Psoas muscle (tissue), 8 donors: Measurements from ENCODE around the gene LOXL1. TPM values are rescaled to one million over a fixed set of nuclear protein-coding genes. Genes with fewer than 3 reads are reported as not detected.

Experiments used
- ATAC-seq, 4 donors: fragments of 200-7000 bp; cut with Tn5 transposase; one replicate each; pipeline ENCODE4 v1.9.1; 2020; ENCODE audit warnings: moderate library complexity in 3 of 4, mild to moderate bottlenecking in 2 of 4
- DNase-seq, 2 donors: peaks; one replicate each; pipeline ENCODE4 v3.0.0-alpha.2; 2020
- H3K27ac ChIP-seq: fragments of 200-600 bp; one replicate; pipeline ENCODE4 v1.8.0; 2022
- H3K27me3 ChIP-seq, 3 donors: fragments of 200-600 bp in 1 of 3; one replicate each; pipeline versions ENCODE4 v1.6.1 to v1.8.0; 2013 to 2022; ENCODE audit warnings: low read length in 2 of 3, mild to moderate bottlenecking in 2 of 3, moderate library complexity in 1 of 3; ENCODE audit not compliant: insufficient read depth in 3 of 3
- H3K36me3 ChIP-seq, 2 donors: fragments of 200-600 bp in 1 of 2; one replicate each; pipeline versions ENCODE4 v1.6.1 to v1.8.0; 2013 to 2022; ENCODE audit warnings: low read depth in 1 of 2, mild to moderate bottlenecking in 1 of 2, moderate library complexity in 1 of 2; ENCODE audit not compliant: insufficient read depth in 1 of 2
- H3K4me1 ChIP-seq: fragments of 200-600 bp; one replicate; pipeline ENCODE4 v1.8.0; 2022
- H3K4me3 ChIP-seq: fragments of 200-600 bp; one replicate; pipeline ENCODE4 v1.8.0; 2022; ENCODE audit warnings: mild to moderate bottlenecking
- H3K9me3 ChIP-seq: fragments of 200-600 bp; one replicate; pipeline ENCODE4 v1.8.0; 2022
- CTCF ChIP-seq: fragments of 200-600 bp; IDR thresholded peaks from one replicate; pipeline ENCODE4 v1.8.0; 2022; ENCODE audit warnings: antibody characterized with exemption
- WGBS, 3 donors: extraction: QIAGEN DNeasy Blood & Tissue Kit; methylation state at CpG; one replicate each; pipeline versions ENCODE4 v1.1.6 to v1.1.7; 2013; 5-methylcytosine and 5-hydroxymethylcytosine counted together
- intact Hi-C, 2 donors: fragments of 100-400 bp; cut with DNase I; formaldehyde crosslinking; loops; one replicate each; pipeline versions ENCODE4 v1.11.0 to v1.14.2; 2022
- polyA plus RNA-seq, 3 donors: library from polyadenylated mRNA; stranded (reverse); fragments of 200-250 nt; gene quantifications; one replicate each; pipeline ENCODE4 v1.2.3, GENCODE V29; 2013
- total RNA-seq, 4 donors: library from RNA; stranded (reverse); fragmentation: NEBNext Ultra II Directional in 2 of 4; extraction: Animal tissue kit (Norgen Biotek cat#: 25700) in 2 of 4; gene quantifications; one replicate each; pipeline versions ENCODE4 v1.2.1 to v1.2.4, GENCODE V29; 2021 to 2023
- donor health status: healthy with polysubstance abuse.
- donor health status: DM: no; HTN: no; CAD: no; lungs with moderate emphysema.
- donor health status: Bipolar disorder and iron deficiency.
- donor health status: healthy.
- donor health status: DM: yes; HTN: yes; CAD: no.
- donor health status: DM: no; HTN: no; CAD: no.
- donor health status: DM: no; HTN: no; CAD: no.
- donor health status: DM: yes; HTN: yes; CAD: no.

LOXL1 gene
- total and polyA plus RNA-seq, 7 donors, result 1.6 to 8.7 (median 5.1) TPM

DNA sequence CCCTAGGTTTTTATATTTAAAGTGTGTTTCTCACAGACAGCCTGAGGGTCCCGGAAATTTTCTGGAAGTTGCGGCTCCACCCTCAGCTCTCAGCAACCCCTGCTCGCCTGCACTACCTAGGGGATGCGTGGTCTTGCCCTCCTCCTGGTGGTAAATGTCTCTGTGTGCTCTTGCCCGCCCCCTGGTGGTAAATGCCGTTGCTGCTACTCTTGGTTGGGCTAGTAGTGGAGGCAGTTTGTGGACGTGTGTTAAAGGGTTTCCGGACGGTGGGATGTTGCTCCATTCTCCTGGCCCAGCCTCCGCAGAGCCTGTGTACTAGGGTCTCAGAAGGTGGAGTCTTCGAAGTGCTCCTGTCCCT lies 38.5 kb downstream of the LOXL1 start:
- DNase-seq, result peak; percentile 84 to 87
- 10 to 18% (median 13%) methylated on average over 11 of the region's 11 CpGs for WGBS, 3 donors

GRCh38 chr15:73965094-73965757 lies 39.0 kb downstream of the LOXL1 start:
- 38 to 45% (median 39%) methylated on average over 13 of the region's 13 CpGs for WGBS, 3 donors
- H3K4me1 ChIP-seq, result no peaks in the 10 kb centered on the region
- H3K9me3 ChIP-seq, result no peaks in the 10 kb centered on the region
- H3K4me3 ChIP-seq, result no peak overlapping the region
- no peak for TF ChIP-seq CTCF
- H3K36me3 ChIP-seq, result no peaks in the 10 kb centered on the region
- H3K27me3 ChIP-seq, result no peaks in the 10 kb centered on the region
- intact Hi-C loops, result loop anchor here in 1 of 2 donors (2.0 to 5.0 kb wide), 3 partner anchors 14 to 347 kb away; no protein-coding TSS in a partner anchor
- H3K27ac ChIP-seq, result no peak overlapping the region
- ATAC-seq, result peak in 2 of 4 donors; percentile 10 to 29
- DNase-seq, result no peak

More for the DNA sequence above, 38.5 kb downstream of the LOXL1 start:
- no peak overlapping the region for H3K4me3 ChIP-seq
- no peaks in the 10 kb centered on the region for H3K9me3 ChIP-seq
- H3K36me3 ChIP-seq, result no peaks in the 10 kb centered on the region
- intact Hi-C loops, result loop anchor here in 1 of 2 donors (2.0 to 5.0 kb wide), 3 partner anchors 14 to 348 kb away; no protein-coding TSS in a partner anchor
- ATAC-seq, result peak; percentile 84 to 96 (median 94)
- no peaks in the 10 kb centered on the region for H3K27me3 ChIP-seq
- H3K4me1 ChIP-seq, result no peaks in the 10 kb centered on the region
- TF ChIP-seq CTCF, result peak; percentile 90
- no peak overlapping the region for H3K27ac ChIP-seq

GRCh38 chr15:73965758-73966113 lies 39.5 kb downstream of the LOXL1 start:
- no peak for TF ChIP-seq CTCF
- ATAC-seq (no peak), DNase-seq (no peak)
- Histone ChIP-seq H3K4me1 (no peaks in the 10 kb centered on the region), H3K27me3 (no peaks in the 10 kb centered on the region), H3K4me3 (no peak overlapping the region), H3K36me3 (no peaks in the 10 kb centered on the region), H3K27ac (no peak overlapping the region), H3K9me3 (no peaks in the 10 kb centered on the region)
- 55 to 57% (median 56%) methylated on average over 2 of the region's 2 CpGs for WGBS, 3 donors
- intact Hi-C loops, result loop anchor here in 1 of 2 donors (2.0 to 5.0 kb wide), 3 partner anchors 15 to 347 kb away; no protein-coding TSS in a partner anchor

DNA sequence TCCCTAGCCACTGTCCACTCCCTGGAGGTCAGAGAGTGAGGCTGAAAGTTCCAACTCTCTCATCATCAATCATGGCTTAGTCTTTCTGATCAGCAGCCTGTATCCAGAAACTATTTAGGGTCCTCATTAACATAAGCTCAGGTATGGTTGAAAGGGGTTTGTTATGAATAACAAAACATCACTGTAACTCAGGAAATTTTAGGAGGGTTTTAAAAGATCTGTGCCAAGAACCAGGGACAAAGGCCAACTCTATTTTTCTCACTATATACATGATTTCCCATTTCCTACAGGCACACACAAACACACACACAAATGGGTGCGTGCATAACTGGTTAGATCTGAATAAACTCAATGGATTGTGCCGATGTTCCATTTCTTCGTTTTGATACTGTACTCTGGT lies 42.2 kb downstream of the LOXL1 start:
- 89 to 98% (median 91%) methylated on average over 3 of the region's 3 CpGs for WGBS, 3 donors
- no peak overlapping the region for H3K27ac ChIP-seq
- no peak for TF ChIP-seq CTCF
- H3K4me1 ChIP-seq, result no peaks in the 10 kb centered on the region
- DNase-seq, result no peak
- no peaks in the 10 kb centered on the region for H3K36me3 ChIP-seq
- H3K27me3 ChIP-seq, result no peaks in the 10 kb centered on the region
- H3K4me3 ChIP-seq, result no peak overlapping the region
- intact Hi-C loops, result loop anchor here in 1 of 2 donors (5.0 kb wide), 2 partner anchors 69 to 344 kb away; no protein-coding TSS in a partner anchor
- no peak for ATAC-seq
- H3K9me3 ChIP-seq, result no peaks in the 10 kb centered on the region
